NCI-H345 treated with DMSO at 0.1 percent for 48 hours (cell line): Measurements from ENCODE around the gene SCEL.
"Not testable (repeated sequence)": the region's sequence is repeated elsewhere in the genome, so short reads cannot be mapped to it uniquely, and the experiment has no call there.

Experiments
- DNase-seq: peaks from one replicate; lab custom pipeline; 2025; ENCODE audit not compliant: unreplicated experiment; lab: John Stamatoyannopoulos, UW

SCEL gene

GRCh38 chr13:77535448-77535847 lies at the start of gene SCEL:
Gene SCEL, plus strand, starts transcription at chr13:77535706. Its CDS starts 20,170 bp downstream, at chr13:77555876.
- DNase-seq: no peak

DNA sequence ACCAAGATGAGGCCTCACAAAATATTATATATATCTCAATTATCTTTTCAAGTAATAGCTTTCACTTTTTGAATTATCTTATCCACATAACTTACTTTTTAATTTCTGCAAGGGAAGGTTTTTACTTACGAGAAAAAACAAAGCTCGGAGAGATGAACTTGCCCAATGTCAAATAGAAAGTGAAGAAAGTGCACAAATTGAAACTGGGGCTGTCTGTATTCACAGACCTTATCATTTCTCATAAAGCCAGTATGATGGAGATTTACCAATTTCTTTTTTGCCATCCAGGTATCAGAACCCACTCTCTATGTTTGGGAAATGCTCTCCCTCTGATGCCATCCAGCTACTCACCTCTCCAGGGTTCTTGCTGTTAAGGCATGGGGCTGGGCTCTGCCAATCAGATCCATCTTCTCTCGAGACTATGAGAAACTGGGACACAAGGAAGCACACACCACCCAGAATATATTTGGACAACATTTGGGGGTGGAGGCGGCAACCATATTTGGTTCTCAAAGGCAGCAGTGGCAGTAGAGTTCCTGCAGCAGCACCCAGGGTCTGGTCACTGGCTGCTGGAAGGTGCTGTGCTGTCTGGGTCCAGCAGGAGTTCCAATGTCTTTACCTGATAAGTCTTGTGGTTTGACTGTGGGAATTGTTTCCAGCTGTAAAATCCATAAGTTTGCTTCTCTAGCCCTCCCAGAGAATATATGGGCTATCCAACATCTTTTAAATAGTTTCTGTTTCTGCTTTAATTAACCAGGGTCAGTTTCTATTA lies 45.8 kb upstream of the SCEL start:
- DNase-seq: no peak

DNA sequence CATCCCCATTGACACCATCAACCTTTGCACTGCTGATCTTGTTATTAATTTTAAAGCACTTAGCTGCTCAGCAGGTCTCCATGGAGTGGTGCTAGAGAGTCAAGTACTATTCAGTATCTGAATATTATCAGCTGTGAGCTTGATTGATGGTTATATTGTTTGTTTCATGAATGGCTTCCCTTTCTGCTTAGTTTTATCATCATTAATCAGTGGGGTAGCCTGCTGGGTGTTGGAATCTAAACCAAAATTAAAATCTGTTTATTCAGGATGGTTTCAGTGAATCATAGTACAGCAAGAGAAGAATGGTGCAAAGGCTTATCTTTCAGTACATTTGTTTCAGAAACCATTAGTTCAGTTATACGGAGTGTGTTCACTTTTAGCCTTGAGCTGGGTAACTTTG lies 42.5 kb upstream of the SCEL start:
- DNase-seq: peak; percentile 60

DNA sequence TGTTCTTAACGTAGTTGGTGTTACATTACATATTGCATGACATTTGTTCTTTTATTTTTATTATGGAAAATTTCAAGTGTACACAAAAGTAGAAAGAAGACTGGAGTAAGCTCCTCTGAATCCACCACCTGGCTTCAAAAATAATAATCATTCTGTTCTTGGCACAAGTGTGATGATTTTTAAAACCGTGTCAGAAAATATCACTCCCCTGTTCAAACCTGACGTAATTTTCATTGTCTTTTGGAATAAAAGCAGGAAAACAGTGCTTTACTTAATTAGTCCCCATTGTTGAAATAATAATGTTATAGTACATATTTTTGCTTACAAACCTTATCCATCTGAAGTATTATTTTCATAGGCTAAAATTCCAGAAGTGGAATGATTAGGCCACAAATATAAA lies 41.3 kb upstream of the SCEL start:
- no peak for DNase-seq

- DNase-seq: no peak
Observed at GRCh38 chr13:77497350-77497749, 38.2 kb upstream of the SCEL start.

GRCh38 chr13:77497835-77498234 lies 37.7 kb upstream of the SCEL start:
- no peak for DNase-seq

DNA sequence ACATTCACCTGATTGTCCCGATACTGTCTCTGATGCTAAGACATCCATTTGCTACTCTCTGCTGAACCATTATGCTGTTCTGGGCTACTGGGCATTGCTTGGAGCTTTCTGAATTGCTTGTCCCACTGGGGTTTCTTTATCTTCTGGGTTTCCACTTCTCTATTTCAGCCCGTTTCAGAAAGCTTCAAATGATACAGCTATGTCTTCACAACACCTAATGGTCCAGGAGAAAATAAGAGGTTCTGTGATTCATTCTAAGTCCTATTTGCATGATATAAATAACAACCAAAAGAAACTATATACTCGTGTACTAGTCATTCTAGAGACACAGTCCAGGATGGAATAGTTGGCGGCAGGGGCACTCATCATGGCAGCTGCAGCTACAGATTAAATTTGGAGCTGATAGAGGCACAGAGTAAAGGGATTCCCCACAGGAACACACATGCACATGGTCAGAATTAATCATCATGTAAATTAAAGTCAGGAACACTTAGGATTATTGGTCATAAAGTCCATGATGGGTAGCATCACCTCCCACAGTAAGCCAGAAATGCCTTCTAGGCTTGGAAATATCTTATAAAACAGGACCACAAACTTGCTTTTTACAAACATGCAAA lies 33.3 kb upstream of the SCEL start:
- no peak for DNase-seq

GRCh38 chr13:77503398-77503797 lies 32.1 kb upstream of the SCEL start:
- DNase-seq: no peak

DNA sequence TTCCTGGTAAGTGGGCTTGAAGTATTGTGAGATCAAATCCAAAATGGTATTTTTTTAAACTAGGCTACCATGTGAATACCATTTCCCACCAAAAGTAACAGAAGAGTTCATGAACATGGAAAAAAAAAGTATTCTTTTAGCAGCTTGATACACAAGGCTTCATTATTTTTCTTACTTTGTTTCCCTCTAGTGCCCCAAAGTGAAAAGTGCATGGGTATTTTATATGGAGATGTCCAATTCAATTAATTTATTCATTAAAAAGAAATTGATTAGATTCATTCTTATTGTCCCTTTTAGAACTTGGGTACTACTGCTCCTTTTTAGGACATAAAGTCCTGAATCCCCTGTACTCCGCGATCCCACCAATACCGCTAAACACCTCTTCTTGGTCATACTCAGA lies 28.6 kb upstream of the SCEL start:
- no peak for DNase-seq

GRCh38 chr13:77507931-77508776 lies 27.4 kb upstream of the SCEL start:
- DNase-seq: no peak

DNA sequence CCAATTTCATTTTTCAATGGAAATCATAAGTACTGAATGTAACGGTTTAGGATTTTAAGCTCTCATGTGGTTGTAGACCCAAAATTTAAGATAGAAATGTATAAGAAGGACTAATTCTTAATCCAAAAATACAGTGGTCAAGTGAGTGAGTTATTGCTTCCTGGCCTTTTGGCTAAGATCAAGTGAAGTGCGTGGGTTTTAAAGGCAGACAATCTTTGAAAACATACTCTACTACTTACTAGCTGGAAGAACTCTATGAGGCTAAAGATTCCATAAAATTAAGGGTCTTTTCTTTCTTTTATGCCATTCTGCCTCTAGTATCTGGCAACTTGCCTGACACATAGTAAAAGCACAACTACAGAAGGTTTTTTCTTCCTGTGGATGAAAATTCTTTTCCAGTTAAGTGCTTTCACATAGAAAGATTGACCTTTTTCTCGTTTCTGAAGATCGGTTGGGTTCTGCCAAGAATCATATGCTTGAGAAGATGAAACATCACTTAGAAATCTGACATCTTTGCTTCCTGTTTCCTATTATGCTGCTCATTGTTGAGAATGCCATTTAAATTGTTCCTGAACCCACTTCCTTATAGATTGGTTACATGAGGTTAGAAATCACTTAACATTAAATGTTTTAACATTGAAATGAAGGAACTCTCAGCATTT lies 26.4 kb upstream of the SCEL start:
- no peak for DNase-seq

DNA sequence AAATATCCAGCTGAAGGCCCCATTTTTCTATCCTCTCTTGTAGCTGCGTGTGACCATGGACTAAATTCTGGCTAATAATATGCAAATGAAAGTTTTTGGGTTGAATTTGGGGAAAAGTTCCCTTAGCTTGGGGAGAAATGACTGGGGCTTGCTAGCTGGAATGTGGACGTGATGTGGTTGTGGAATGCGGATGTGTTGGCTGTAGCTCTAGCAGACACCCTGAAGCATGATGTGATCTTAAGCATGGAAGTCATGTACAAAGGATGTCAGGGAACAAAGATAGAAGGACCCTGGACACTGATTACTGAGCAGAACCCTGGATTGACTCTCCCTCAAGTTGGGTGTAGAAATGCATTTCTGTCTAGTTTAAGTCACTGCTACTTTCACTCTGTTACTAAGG lies 25.4 kb upstream of the SCEL start:
- DNase-seq: no peak

DNA sequence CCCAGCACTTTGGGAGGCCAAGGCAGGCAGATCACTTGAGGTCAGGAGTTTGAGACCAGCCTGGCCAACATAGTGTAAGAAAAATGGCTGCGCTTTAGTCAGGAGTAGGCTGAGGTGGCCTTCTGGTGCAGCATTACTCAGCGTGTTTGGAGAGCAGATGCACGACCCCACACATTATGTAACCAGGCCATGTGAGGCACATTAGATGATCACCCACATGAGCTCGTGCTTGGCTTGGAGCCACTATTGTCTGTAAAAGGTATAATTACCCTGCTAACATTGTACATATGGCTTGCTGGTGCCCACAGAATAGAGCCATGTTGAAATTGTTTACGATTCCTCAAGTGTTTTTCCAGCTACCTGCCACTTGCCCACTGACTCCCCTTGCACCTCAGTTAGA lies 24.0 kb upstream of the SCEL start:
- no peak for DNase-seq

GRCh38 chr13:77513719-77514335 lies 21.7 kb upstream of the SCEL start:
- no peak for DNase-seq

DNA sequence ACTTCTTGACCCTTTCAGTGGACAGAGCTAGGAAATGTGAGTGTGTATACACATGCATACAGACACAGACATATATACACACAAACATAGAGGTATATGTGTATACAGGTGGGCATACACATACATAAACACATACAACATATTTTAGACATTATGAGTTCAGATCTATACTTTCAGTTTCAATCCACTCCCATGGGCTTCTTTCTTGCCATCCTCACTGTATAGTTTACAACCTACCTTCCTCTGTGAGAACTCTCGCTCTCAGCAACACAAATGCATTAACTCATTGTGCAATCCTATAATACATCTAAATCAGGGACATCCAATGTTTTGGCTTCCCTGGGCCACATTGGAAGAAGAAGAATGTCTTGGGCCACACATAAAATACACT lies 21.2 kb upstream of the SCEL start:
- DNase-seq: no peak

- no peak for DNase-seq
Observed at GRCh38 chr13:77515785-77516184, 19.7 kb upstream of the SCEL start.

DNA sequence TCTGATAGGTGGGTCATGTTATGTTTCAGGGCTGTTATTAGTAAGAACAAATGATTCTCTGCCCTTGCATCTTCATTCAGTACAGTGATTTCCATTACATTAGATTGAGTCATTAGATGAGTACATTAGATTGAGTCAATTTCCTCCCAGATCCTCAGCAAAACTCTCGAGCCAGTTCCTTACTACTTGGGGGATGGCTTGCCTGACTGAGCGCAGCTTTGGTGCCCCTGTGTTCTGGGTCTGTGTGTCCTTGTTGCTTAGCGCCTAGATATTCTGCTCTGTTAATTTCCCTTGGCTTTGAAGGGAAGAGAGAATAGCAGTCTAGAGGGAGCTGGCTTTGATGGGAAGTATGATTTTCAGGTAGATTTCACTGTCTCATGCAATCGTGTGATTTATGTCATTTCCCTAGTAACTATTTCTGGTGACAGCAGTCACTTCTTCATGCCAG lies 19.1 kb upstream of the SCEL start:
- no peak for DNase-seq

DNA sequence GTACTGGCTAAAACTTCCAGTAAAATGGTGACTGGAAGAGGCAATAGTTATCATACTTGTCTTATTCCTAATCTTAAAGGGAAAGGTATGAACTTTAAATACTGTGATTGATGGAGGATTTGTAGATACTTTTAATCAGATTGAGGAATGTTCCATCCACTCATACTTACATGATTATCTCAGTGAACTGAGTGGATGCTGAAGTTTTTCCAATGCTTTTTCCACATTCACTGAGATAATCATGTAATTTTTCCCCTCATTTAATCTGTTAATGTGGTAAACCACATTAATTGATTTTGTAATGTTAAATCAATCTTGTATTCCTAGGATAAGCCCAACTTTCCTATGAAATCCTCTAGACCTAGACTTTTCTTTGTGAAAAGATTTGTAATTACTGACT lies 17.2 kb upstream of the SCEL start:
- no peak for DNase-seq

GRCh38 chr13:77519396-77519795 lies 16.1 kb upstream of the SCEL start:
- DNase-seq: not testable (repeated sequence)

GRCh38 chr13:77519808-77520207 lies 15.7 kb upstream of the SCEL start:
- no peak for DNase-seq

DNA sequence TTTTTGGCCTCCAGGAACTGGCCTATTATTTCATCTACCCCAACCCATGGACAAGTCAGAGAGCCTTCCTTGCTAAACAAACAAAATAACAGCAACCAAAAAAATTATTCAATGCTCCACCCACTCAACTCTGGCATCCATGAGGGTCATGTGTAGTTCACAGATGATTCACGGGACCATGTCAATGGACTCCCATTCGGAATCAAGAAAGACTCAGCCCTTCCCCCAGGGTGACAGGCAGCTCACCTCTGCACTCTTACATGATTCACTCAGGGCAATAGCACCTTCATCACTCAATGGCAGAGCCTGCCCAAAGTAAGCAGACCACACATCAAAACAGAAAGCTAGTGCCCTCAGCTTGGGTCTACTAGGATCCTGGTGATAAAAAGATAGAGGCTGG lies 14.3 kb upstream of the SCEL start:
- no peak for DNase-seq
